ENCODE results near the gene AMZ1. TPM values are rescaled to one million over a fixed set of nuclear protein-coding genes. Genes with fewer than 3 reads are reported as not detected.
"Not testable (repeated sequence)": the region's sequence is repeated elsewhere in the genome, so short reads cannot be mapped to it uniquely, and the experiment has no call there.

Gene AMZ1
- total RNA-seq, 2 experiments from 2014 or later, result 0.11 to 0.14 TPM

DNA sequence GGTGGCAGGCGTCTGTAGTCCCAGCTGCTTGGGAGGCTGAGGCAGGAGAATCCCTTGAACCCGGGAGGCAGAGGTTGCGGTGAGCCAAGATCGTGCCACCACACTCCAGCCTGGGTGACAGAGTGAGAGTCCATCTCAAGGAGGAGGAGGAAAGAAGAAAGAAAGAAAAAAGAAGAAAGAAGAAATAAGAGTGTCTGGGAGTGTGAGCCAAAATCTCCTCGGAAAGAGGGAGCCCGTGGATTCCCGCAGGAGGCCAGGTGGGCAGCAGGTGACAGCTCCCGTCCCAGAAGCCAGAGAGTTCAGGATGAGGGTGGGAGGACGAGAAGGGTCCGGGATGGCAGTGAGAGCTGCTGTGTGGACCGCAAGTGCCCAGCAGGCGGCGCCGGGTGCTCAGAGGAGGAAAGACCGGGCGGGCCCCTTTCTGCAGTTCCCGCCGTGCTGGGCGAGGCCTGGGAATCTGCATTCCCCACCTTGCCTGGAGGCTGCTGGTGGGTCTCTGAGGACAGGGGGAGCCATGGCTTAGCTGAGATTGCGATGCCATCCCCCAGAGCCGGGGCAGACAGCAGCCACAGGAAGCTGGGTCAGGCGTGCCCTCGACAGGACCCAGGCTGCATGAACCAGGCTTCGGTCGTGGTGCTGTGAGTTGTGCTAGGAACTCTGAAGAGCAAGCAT is 17.1 kb upstream of the AMZ1 start:
- POLR2A ChIA-PET, result interaction anchor here (0.6 to 2.0 kb wide), 4 partner anchors 11 to 39 kb away, joined by 3 to 11 read pairs (median 3); no protein-coding TSS in a partner anchor

DNA sequence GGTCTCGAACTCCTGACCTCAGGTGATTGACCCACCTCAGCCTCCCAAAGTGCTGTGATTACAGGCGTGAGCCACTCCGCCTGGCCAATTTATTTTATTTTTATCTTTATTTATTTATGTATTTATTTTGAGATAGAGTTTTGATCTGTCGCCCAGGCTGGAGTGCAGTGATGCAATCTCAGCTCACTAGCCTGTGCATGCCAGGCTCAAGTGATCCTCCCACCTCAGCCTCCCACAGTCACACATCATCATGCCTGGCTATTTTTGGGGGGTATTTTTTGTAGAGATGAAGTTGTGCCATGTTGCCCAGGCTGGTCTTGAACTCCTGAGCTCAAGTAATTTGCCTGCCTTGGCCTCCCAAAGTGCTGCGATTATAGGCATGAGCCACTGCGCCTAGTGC is 14.8 kb upstream of the AMZ1 start:
- POLR2A ChIA-PET, result interaction anchor here (1.0 kb wide), 1 partner anchor 42 kb away, joined by 3 read pairs; no protein-coding TSS in a partner anchor
- H3K4me1 Mint-ChIP-seq (ENCODE audit: low read depth); intact Hi-C loops (cut with micrococcal nuclease); H3K4me3 Mint-ChIP-seq; ATAC-seq; H3K27ac Mint-ChIP-seq; H3K27me3 Mint-ChIP-seq; H3K9me3 Mint-ChIP-seq; DNase-seq; H3K36me3 Mint-ChIP-seq (ENCODE audit: low read depth): not testable (repeated sequence)
- CTCF ChIA-PET, result interaction anchor here (1.5 to 11.9 kb wide), 6 partner anchors 16 to 204 kb away, joined by 3 to 249 read pairs (median 6); partner anchors contain the start of gene AMZ1

More for the DNA sequence above, 17.1 kb upstream of the AMZ1 start:
- no peak overlapping the region for H3K27ac Mint-ChIP-seq
- no peaks in the 10 kb centered on the region for H3K9me3 Mint-ChIP-seq
- H3K27me3 Mint-ChIP-seq, result peaks cover 11% of the 10 kb centered on the region
- H3K4me1 Mint-ChIP-seq (ENCODE audit: low read depth), result peaks cover 4% of the 10 kb centered on the region
- no peak overlapping the region for H3K4me3 Mint-ChIP-seq
- ATAC-seq, result peak; percentile 95
- no peaks in the 10 kb centered on the region for H3K36me3 Mint-ChIP-seq (ENCODE audit: low read depth)
- intact Hi-C loops (cut with micrococcal nuclease), result loop anchor here (2.0 kb wide), 1 partner anchor 40 kb away; no protein-coding TSS in a partner anchor
- CTCF ChIA-PET, result interaction anchor here (0.7 to 11.9 kb wide), 28 partner anchors 9 to 219 kb away, joined by 3 to 249 read pairs (median 4); partner anchors contain the start of gene AMZ1
- TF ChIP-seq, protein P1, sequence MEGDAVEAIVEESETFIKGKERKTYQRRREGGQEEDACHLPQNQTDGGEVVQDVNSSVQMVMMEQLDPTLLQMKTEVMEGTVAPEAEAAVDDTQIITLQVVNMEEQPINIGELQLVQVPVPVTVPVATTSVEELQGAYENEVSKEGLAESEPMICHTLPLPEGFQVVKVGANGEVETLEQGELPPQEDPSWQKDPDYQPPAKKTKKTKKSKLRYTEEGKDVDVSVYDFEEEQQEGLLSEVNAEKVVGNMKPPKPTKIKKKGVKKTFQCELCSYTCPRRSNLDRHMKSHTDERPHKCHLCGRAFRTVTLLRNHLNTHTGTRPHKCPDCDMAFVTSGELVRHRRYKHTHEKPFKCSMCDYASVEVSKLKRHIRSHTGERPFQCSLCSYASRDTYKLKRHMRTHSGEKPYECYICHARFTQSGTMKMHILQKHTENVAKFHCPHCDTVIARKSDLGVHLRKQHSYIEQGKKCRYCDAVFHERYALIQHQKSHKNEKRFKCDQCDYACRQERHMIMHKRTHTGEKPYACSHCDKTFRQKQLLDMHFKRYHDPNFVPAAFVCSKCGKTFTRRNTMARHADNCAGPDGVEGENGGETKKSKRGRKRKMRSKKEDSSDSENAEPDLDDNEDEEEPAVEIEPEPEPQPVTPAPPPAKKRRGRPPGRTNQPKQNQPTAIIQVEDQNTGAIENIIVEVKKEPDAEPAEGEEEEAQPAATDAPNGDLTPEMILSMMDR (IDR thresholded peaks at IDR 0.05), result peak; percentile 96
- DNase-seq, result peak; percentile 82

DNA sequence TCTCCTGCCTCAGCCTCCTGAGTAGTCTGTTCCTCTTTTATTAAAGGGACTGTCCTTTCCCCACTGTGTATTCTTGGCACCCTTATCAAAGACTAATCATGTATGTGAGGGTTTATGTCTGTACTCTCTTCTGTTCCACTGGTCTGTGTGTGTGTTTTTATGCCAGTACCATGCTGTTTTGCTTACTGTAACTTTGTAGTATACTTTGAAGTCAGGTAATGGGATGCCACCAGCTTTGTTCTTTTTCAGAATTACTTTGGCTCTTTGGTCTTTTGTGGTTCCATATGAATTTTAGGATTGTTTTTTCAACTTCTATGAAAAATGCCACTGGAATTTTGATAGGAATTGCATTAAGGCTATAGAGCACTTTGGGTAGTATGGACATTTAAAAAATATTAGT is 14.1 kb upstream of the AMZ1 start:
- Mint-ChIP-seq H3K4me3 (no peak overlapping the region), H3K27me3 (peaks cover 8% of the 10 kb centered on the region), H3K9me3 (no peaks in the 10 kb centered on the region), H3K4me1 (ENCODE audit: low read depth) (peaks cover 4% of the 10 kb centered on the region), H3K27ac (no peak overlapping the region), H3K36me3 (ENCODE audit: low read depth) (no peaks in the 10 kb centered on the region)
- intact Hi-C loops (cut with micrococcal nuclease), result no loop called here
- no peak for DNase-seq
- no peak for ATAC-seq
- CTCF ChIA-PET, result interaction anchor here (1.5 to 11.9 kb wide), 4 partner anchors 25 to 205 kb away, joined by 4 to 249 read pairs (median 6); no protein-coding TSS in a partner anchor
- POLR2A ChIA-PET, result no interaction called here
- TF ChIP-seq, protein P1 (IDR thresholded peaks at IDR 0.05), result no peak

DNA sequence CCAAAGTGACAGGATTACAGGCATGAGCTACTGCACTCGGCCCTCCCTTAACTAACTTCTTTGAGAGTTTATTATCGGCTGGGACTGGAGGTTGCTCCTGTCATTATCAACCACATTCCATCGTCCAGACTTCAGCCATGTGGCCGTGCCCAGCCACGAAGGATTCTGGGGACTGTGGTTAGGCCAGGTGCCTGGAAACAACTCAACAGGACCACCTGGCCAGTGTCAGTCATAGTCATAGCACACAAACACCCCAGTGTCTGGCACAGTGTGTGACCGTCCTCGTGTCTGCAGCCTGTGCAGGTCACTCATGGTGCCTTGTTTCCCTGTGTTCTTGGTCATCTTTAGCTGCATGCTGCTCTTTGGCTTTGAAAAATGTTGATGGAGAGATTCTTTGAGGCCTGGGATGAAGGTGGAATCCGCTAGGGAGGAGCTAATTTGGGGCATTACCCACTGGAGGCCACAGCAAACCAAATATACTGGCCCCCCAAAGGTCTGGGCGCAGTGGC is 12.7 kb upstream of the AMZ1 start:
- Mint-ChIP-seq H3K4me1 (ENCODE audit: low read depth) (peaks cover 4% of the 10 kb centered on the region), H3K4me3 (no peak overlapping the region), H3K27ac (no peak overlapping the region), H3K36me3 (ENCODE audit: low read depth) (no peaks in the 10 kb centered on the region), H3K9me3 (no peaks in the 10 kb centered on the region), H3K27me3 (peaks cover under 1% of the 10 kb centered on the region)
- ATAC-seq, result no peak
- CTCF ChIA-PET, result interaction anchor here (11.9 kb wide), 1 partner anchor 37 kb away, joined by 249 read pairs; no protein-coding TSS in a partner anchor
- DNase-seq, result no peak
- POLR2A ChIA-PET, result no interaction called here
- intact Hi-C loops (cut with micrococcal nuclease), result no loop called here
- TF ChIP-seq, protein P1 (IDR thresholded peaks at IDR 0.05), result no peak

- H3K4me1 Mint-ChIP-seq (ENCODE audit: low read depth); H3K27me3 Mint-ChIP-seq; H3K9me3 Mint-ChIP-seq; DNase-seq; CTCF ChIA-PET; intact Hi-C loops (cut with micrococcal nuclease); H3K27ac Mint-ChIP-seq; ATAC-seq; POLR2A ChIA-PET; H3K36me3 Mint-ChIP-seq (ENCODE audit: low read depth); H3K4me3 Mint-ChIP-seq: not testable (repeated sequence)
Measured at GRCh38 chr7:2676576-2676975, 11.4 kb upstream of the AMZ1 start.

GRCh38 chr7:2678454-2678853 is 9.5 kb upstream of the AMZ1 start:
- H3K4me1 Mint-ChIP-seq (ENCODE audit: low read depth); H3K4me3 Mint-ChIP-seq; H3K9me3 Mint-ChIP-seq; ATAC-seq; POLR2A ChIA-PET; DNase-seq; H3K36me3 Mint-ChIP-seq (ENCODE audit: low read depth); H3K27me3 Mint-ChIP-seq; intact Hi-C loops (cut with micrococcal nuclease); H3K27ac Mint-ChIP-seq: not testable (repeated sequence)
- CTCF ChIA-PET, result interaction anchor here (1.0 to 2.0 kb wide), 2 partner anchors 14 to 20 kb away, joined by 3 to 4 read pairs; no protein-coding TSS in a partner anchor

GRCh38 chr7:2679135-2680127 is 8.6 kb upstream of the AMZ1 start:
- H3K4me3 Mint-ChIP-seq; H3K27ac Mint-ChIP-seq; DNase-seq; H3K9me3 Mint-ChIP-seq; H3K4me1 Mint-ChIP-seq (ENCODE audit: low read depth); H3K36me3 Mint-ChIP-seq (ENCODE audit: low read depth); intact Hi-C loops (cut with micrococcal nuclease); H3K27me3 Mint-ChIP-seq: not testable (repeated sequence)
- ChIA-PET POLR2A (interaction anchor here (1.1 kb wide), 1 partner anchor 12 kb away, joined by 3 read pairs; no protein-coding TSS in a partner anchor), CTCF (interaction anchor here (1.0 to 4.0 kb wide), 5 partner anchors 8 to 39 kb away, joined by 4 to 34 read pairs (median 4); no protein-coding TSS in a partner anchor)
- ATAC-seq, result peak; percentile 38
